ENCODE measurements around the gene ZNF667. TPM values are rescaled to one million over a fixed set of nuclear protein-coding genes. Genes with fewer than 3 reads are reported as not detected.

The ZNF667 gene
- total RNA-seq, 1 experiment from 2014 or later: not detected

GRCh38 chr19:56474308-56474707, 2.8 kb downstream of the ZNF667 start:
- TF ChIP-seq POLR2AphosphoS5 (IDR thresholded peaks at IDR 0.05; ENCODE audit: low read depth, low read length): no peak
- TF ChIP-seq, protein P1, sequence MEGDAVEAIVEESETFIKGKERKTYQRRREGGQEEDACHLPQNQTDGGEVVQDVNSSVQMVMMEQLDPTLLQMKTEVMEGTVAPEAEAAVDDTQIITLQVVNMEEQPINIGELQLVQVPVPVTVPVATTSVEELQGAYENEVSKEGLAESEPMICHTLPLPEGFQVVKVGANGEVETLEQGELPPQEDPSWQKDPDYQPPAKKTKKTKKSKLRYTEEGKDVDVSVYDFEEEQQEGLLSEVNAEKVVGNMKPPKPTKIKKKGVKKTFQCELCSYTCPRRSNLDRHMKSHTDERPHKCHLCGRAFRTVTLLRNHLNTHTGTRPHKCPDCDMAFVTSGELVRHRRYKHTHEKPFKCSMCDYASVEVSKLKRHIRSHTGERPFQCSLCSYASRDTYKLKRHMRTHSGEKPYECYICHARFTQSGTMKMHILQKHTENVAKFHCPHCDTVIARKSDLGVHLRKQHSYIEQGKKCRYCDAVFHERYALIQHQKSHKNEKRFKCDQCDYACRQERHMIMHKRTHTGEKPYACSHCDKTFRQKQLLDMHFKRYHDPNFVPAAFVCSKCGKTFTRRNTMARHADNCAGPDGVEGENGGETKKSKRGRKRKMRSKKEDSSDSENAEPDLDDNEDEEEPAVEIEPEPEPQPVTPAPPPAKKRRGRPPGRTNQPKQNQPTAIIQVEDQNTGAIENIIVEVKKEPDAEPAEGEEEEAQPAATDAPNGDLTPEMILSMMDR (IDR thresholded peaks at IDR 0.05): no peak
- no peak for TF ChIP-seq REST (IDR thresholded peaks at IDR 0.05; ENCODE audit: insufficient read depth in 1 of 2, low read depth in 2 of 2, low read length in 1 of 2)
- no peak for TF ChIP-seq TCF7L2 (IDR thresholded peaks at IDR 0.05; ENCODE audit: low read depth, low read length)
- no peak for TF ChIP-seq SIN3A (IDR thresholded peaks at IDR 0.05; ENCODE audit: borderline replicate concordance, insufficient read depth, low read depth, low read length)
- intact Hi-C loops (cut with micrococcal nuclease; ENCODE audit: unreplicated experiment): no loop called here
- Histone ChIP-seq H3K36me3 (ENCODE audit: control insufficient read depth, insufficient read depth, low read length) (no peaks in the 10 kb centered on the region), H3K4me1 (ENCODE audit: control insufficient read depth, insufficient read depth, low read length) (no peaks in the 10 kb centered on the region), H3K4me3 (ENCODE audit: low read depth in 2 of 2, low read length in 2 of 2) (no peak overlapping the region), H3K27me3 (ENCODE audit: control insufficient read depth, insufficient read depth, low read length) (no peaks in the 10 kb centered on the region), H3K27ac (ENCODE audit: low read length) (no peak overlapping the region), H3K9me3 (ENCODE audit: control insufficient read depth, insufficient read depth, low read depth, low read length) (peaks cover 6% of the 10 kb centered on the region)
- ATAC-seq: no peak
- in situ Hi-C loops (cut with HindIII; ENCODE audit: low pct_unique_long_range_greater_than_20kb, low sequenced_read_pairs): no loop called here
- BruUV-seq (replicated peaks): no TSS peak
- no peak for DNase-seq (ENCODE audit: low read depth, low spot score)
- POLR2A ChIA-PET: no interaction called here
- CTCF ChIA-PET: no interaction called here

DNA sequence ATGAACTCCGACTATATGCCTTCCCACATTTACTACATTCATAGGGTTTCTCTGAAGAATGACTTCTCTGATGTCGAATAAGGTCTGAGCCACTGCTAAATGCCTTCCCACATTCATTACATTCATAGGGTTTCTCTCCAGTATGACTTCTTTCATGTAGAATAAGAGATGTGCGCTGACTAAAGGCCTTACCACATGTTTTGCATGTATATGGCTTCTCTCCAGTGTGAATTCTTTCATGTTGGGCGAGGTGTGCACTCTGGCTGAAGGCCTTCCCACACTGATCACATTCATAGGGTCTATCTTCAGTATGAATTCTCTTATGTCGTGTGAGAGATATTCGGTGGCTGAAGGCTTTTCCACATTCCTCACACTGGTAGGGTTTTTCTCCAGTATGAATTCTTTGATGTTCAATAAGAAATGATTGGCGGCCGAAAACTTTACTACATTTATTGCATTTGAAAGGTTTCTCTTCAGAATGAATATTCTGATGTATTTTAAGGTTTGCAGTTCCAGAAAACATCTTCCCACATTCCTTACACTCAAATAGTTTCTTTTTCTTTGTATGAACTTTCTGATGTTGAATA, 35.8 kb downstream of the ZNF667 start:
- CTCF ChIA-PET: no interaction called here

More for the DNA sequence above, 35.8 kb downstream of the ZNF667 start:
- Histone ChIP-seq H3K27ac (ENCODE audit: low read length) (no peak overlapping the region), H3K9me3 (ENCODE audit: control insufficient read depth, insufficient read depth, low read depth, low read length) (peaks cover 70% of the 10 kb centered on the region), H3K27me3 (ENCODE audit: control insufficient read depth, insufficient read depth, low read length) (no peaks in the 10 kb centered on the region), H3K36me3 (ENCODE audit: control insufficient read depth, insufficient read depth, low read length) (no peaks in the 10 kb centered on the region), H3K4me1 (ENCODE audit: control insufficient read depth, insufficient read depth, low read length) (no peaks in the 10 kb centered on the region), H3K4me3 (ENCODE audit: low read depth in 2 of 2, low read length in 2 of 2) (no peak overlapping the region)
- no TSS peak for BruUV-seq (replicated peaks)
- POLR2A ChIA-PET: no interaction called here
- ATAC-seq (no peak), DNase-seq (ENCODE audit: low read depth, low spot score) (no peak)
- intact Hi-C loops (cut with micrococcal nuclease; ENCODE audit: unreplicated experiment): no loop called here
- in situ Hi-C loops (cut with HindIII; ENCODE audit: low pct_unique_long_range_greater_than_20kb, low sequenced_read_pairs): no loop called here
- TF ChIP-seq SIN3A (IDR thresholded peaks at IDR 0.05; ENCODE audit: borderline replicate concordance, insufficient read depth, low read depth, low read length): no peak
- no peak for TF ChIP-seq TCF7L2 (IDR thresholded peaks at IDR 0.05; ENCODE audit: low read depth, low read length)
- TF ChIP-seq, protein P1 (IDR thresholded peaks at IDR 0.05): no peak
- no peak for TF ChIP-seq POLR2AphosphoS5 (IDR thresholded peaks at IDR 0.05; ENCODE audit: low read depth, low read length)
- TF ChIP-seq REST (IDR thresholded peaks at IDR 0.05; ENCODE audit: insufficient read depth in 1 of 2, low read depth in 2 of 2, low read length in 1 of 2): no peak

Measured in Panc1 (cell line).